PFSK-1 (cell line): ENCODE measurements around the gene PEX12.

Source experiments
- FOXP2 ChIP-seq: optimal IDR thresholded peaks from 2 replicates; pipeline ENCODE3; 2011; ENCODE audit warnings: borderline replicate concordance, control low read depth, inconsistent platforms; ENCODE audit not compliant: insufficient read depth; ENCODE audit errors: extremely low read length, extremely low read depth
- POLR2AphosphoS5 ChIP-seq: IDR thresholded peaks from 2 replicates; pipeline ENCODE4 v1.6.1; 2012; ENCODE audit warnings: low read depth, mild to moderate bottlenecking, control low read depth, low read length, moderate library complexity
- SIN3A ChIP-seq: IDR thresholded peaks from 2 replicates; pipeline ENCODE4 v1.6.1; 2012; ENCODE audit warnings: mild to moderate bottlenecking, low read length, moderate library complexity, borderline replicate concordance; ENCODE audit not compliant: insufficient read depth
- TAF1 ChIP-seq: IDR thresholded peaks from 2 replicates; pipeline ENCODE4 v1.6.1; 2012; ENCODE audit warnings: low read length, control low read depth, borderline replicate concordance; ENCODE audit not compliant: insufficient read depth
- TF ChIP-seq, protein P1 (sequence below), 2 experiments: IDR thresholded peaks; 2 replicates each; pipeline versions ENCODE4 v1.6.1 to v1.8.0; 2011 to 2012; ENCODE audit warnings: low read depth in 2 of 2, low read length in 2 of 2, control low read depth in 1 of 2, inconsistent platforms in 1 of 2, mild to moderate bottlenecking in 1 of 2, moderate library complexity in 1 of 2; ENCODE audit not compliant: insufficient read depth in 1 of 2

The PEX12 gene

GRCh38 chr17:35537601-35538141 is 40.7 kb downstream of the PEX12 start, which contains the start of gene SLFN12L:
Gene SLFN12L, minus strand, starts transcription at chr17:35537678. Its CDS starts 15,314 bp downstream, at chr17:35522364.
- TF ChIP-seq, protein P1, sequence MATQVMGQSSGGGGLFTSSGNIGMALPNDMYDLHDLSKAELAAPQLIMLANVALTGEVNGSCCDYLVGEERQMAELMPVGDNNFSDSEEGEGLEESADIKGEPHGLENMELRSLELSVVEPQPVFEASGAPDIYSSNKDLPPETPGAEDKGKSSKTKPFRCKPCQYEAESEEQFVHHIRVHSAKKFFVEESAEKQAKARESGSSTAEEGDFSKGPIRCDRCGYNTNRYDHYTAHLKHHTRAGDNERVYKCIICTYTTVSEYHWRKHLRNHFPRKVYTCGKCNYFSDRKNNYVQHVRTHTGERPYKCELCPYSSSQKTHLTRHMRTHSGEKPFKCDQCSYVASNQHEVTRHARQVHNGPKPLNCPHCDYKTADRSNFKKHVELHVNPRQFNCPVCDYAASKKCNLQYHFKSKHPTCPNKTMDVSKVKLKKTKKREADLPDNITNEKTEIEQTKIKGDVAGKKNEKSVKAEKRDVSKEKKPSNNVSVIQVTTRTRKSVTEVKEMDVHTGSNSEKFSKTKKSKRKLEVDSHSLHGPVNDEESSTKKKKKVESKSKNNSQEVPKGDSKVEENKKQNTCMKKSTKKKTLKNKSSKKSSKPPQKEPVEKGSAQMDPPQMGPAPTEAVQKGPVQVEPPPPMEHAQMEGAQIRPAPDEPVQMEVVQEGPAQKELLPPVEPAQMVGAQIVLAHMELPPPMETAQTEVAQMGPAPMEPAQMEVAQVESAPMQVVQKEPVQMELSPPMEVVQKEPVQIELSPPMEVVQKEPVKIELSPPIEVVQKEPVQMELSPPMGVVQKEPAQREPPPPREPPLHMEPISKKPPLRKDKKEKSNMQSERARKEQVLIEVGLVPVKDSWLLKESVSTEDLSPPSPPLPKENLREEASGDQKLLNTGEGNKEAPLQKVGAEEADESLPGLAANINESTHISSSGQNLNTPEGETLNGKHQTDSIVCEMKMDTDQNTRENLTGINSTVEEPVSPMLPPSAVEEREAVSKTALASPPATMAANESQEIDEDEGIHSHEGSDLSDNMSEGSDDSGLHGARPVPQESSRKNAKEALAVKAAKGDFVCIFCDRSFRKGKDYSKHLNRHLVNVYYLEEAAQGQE (IDR thresholded peaks at IDR 0.05; ENCODE audit: insufficient read depth in 1 of 2, low read depth in 2 of 2, low read length in 2 of 2), result no peak
- TF ChIP-seq SIN3A (no peak), FOXP2 (no peak), POLR2AphosphoS5 (no peak), TAF1 (no peak)

- TF ChIP-seq FOXP2 (no peak), SIN3A (no peak), POLR2AphosphoS5 (no peak), TAF1 (no peak)
- TF ChIP-seq, protein P1 (IDR thresholded peaks at IDR 0.05; ENCODE audit: insufficient read depth in 1 of 2, low read depth in 2 of 2, low read length in 2 of 2), result no peak
These were observed 41.7 kb downstream of the PEX12 start for GRCh38 chr17:35536664-35537171.

DNA sequence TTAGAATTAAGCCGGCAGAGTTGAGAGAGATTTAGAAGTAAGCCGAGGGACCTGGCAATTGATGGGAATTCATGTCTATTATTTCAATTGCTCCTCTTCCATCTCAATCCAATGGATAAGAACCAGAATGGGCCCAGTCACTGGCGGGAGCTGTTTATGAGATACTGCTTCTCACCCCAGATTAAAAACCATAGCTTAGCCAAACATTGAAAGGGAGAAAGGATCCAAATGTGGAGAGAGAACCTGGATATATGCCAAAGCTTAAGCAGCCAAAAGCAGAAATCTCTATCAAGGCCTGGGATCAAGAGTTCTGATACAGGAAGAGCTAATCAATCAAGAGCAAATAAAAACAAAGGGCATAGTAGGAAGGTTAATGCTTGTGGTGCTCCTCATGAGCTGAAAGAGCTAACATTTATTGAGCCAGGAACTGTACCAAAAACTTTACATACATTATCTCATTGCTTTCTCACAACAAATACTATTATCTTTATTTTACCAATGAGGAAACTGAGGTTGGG is 43.7 kb downstream of the PEX12 start:
- TF ChIP-seq FOXP2, result no peak
- TF ChIP-seq, protein P1 (IDR thresholded peaks at IDR 0.05; ENCODE audit: insufficient read depth in 1 of 2, low read depth in 2 of 2, low read length in 2 of 2), result no peak

DNA sequence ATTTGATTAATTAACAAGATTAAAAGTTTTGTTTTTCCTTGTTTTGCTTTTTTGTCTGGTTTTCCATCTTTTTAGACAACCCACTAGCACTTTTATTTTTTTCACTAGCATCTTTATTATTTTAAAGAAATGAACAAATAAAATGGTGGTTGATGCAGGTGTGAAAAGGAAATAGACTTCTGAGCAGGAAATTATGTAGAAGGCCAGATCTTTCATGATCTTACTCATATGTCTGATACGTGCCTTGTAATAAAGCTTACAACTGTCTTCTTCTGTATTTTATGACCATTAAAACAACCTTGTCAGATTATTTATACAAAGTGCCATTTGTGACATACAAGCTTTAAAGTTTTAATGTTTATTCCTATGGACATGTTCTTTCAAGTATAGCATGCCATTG is 47.2 kb downstream of the PEX12 start:
- TF ChIP-seq FOXP2 (no peak), POLR2AphosphoS5 (no peak), TAF1 (no peak)

DNA sequence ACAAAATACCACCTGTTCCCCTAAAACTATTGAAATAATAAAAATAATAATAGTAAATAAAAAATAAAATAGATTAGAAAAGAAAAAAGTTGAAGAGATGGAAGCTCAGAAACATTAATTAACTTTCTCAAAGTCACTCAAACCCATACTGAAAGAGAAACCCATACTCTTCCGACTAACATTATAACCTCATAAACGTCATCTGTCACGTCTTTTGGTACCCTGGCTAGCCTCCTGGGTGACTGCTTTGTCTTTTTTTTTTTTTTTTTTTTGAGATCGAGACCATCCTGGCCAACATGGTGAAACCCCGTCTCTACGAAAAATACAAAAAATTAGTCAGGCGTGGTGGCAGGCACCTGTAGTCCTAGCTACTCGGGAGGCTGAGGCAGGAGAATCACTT is 48.5 kb downstream of the PEX12 start:
- TF ChIP-seq TAF1 (no peak), POLR2AphosphoS5 (no peak), SIN3A (no peak)
